Sigmoid colon (tissue), 7 donors: ENCODE results near the gene DCANP1. TPM values are rescaled to one million over a fixed set of nuclear protein-coding genes. Genes with fewer than 3 reads are reported as not detected.

Source experiments
- DNase-seq: peaks from one replicate; pipeline ENCODE4 v3.0.0-alpha.2; 2019
- H3K27ac ChIP-seq, 4 donors: fragments of 200-600 bp; sonication (generic); one replicate each; pipeline ENCODE4 v1.5.1; 2016 to 2019; ENCODE audit warnings: mild to moderate bottlenecking in 1 of 4
- H3K27me3 ChIP-seq, 3 donors: fragments of 200-600 bp; sonication (generic); one replicate each; pipeline ENCODE4 v1.5.1; 2019; ENCODE audit warnings: mild to moderate bottlenecking in 1 of 3
- H3K36me3 ChIP-seq, 4 donors: fragments of 200-600 bp; sonication (generic); one replicate each; pipeline ENCODE4 v1.5.1; 2016 to 2019
- H3K4me1 ChIP-seq, 4 donors: fragments of 200-600 bp; sonication (generic); one replicate each; pipeline ENCODE4 v1.5.1; 2017 to 2019
- H3K4me3 ChIP-seq, 4 donors: fragments of 200-600 bp; sonication (generic); one replicate each; pipeline ENCODE4 v1.5.1; 2017 to 2019; ENCODE audit warnings: mild to moderate bottlenecking in 2 of 4, moderate library complexity in 1 of 4
- H3K9me3 ChIP-seq, 4 donors: fragments of 200-600 bp in 3 of 4; sonication (generic) in 3 of 4; one replicate each; pipeline versions ENCODE4 v1.5.1 to v1.6.1; 2013 to 2019
- CTCF ChIP-seq, 4 experiments: fragments of 450-650 bp in 3 of 4; fragments of 200-600 bp in 1 of 4; IDR thresholded peaks; one replicate each; pipeline ENCODE4 v1.5.1; 2016 to 2019; ENCODE audit warnings: antibody characterized with exemption in 4 of 4, mild to moderate bottlenecking in 3 of 4, moderate library complexity in 2 of 4
- EP300 ChIP-seq, 4 donors: sonication (generic); formaldehyde crosslinking; IDR thresholded peaks; one replicate each; pipeline ENCODE4 v1.6.1; 2017; ENCODE audit warnings: antibody characterized with exemption in 4 of 4
- POLR2A ChIP-seq, 2 donors: fragments of 450-650 bp; IDR thresholded peaks; one replicate each; pipeline ENCODE4 v1.6.1; 2016; ENCODE audit warnings: antibody characterized with exemption in 2 of 2, mild to moderate bottlenecking in 2 of 2, moderate library complexity in 2 of 2
- POLR2AphosphoS5 ChIP-seq, 4 donors: sonication (generic); formaldehyde crosslinking; IDR thresholded peaks; one replicate each; pipeline ENCODE4 v1.6.1; 2017; ENCODE audit warnings: antibody characterized with exemption in 4 of 4
- WGBS, 2 donors: extraction: QIAGEN DNeasy Blood & Tissue Kit; methylation state at CpG; one replicate each; pipeline ENCODE4 v1.1.7; 2013; 5-methylcytosine and 5-hydroxymethylcytosine counted together
- intact Hi-C: fragments of 100-400 bp; cut with DNase I; formaldehyde crosslinking; loops from one replicate; pipeline ENCODE4 v1.15.1; 2023
- polyA plus RNA-seq, 3 donors: library from polyadenylated mRNA; stranded (reverse); fragments of 200-250 nt; gene quantifications; one replicate each; pipeline ENCODE4 v1.2.3, GENCODE V29; 2013
- total RNA-seq, 4 donors: library from RNA; depleted of rRNA; stranded (reverse); fragments of >200 nt; gene quantifications; one replicate each; pipeline ENCODE4 v1.1.0, GENCODE V29; 2016
- donor health status: healthy with polysubstance abuse.
- donor health status: Bipolar disorder and iron deficiency.
- donor health status: healthy.

The DCANP1 gene
- total and polyA plus RNA-seq, 7 donors: 0.13 to 0.46 TPM; not detected in 5

GRCh38 chr5:135423146-135423845, 23.9 kb downstream of the DCANP1 start:
- Histone ChIP-seq H3K36me3 (no peaks in the 10 kb centered on the region), H3K4me1 (no peaks in the 10 kb centered on the region), H3K4me3 (no peak overlapping the region), H3K9me3 (no peaks in the 10 kb centered on the region), H3K27ac (no peak overlapping the region), H3K27me3 (no peaks in the 10 kb centered on the region)
- DNase-seq: no peak
- 53 to 68% methylated on average over 7 of the region's 7 CpGs for WGBS, 2 donors
- no peak for TF ChIP-seq CTCF (IDR thresholded peaks at IDR 0.05)
- TF ChIP-seq POLR2A (IDR thresholded peaks at IDR 0.05): no peak
- TF ChIP-seq POLR2AphosphoS5 (IDR thresholded peaks at IDR 0.05): no peak
- TF ChIP-seq EP300 (IDR thresholded peaks at IDR 0.05): no peak
- intact Hi-C loops: no loop called here

GRCh38 chr5:135422419-135422818, 24.7 kb downstream of the DCANP1 start:
- intact Hi-C loops: no loop called here
- Histone ChIP-seq H3K36me3 (no peaks in the 10 kb centered on the region), H3K4me3 (no peak overlapping the region), H3K9me3 (no peaks in the 10 kb centered on the region), H3K27me3 (no peaks in the 10 kb centered on the region), H3K4me1 (no peaks in the 10 kb centered on the region), H3K27ac (no peak overlapping the region)
- TF ChIP-seq POLR2AphosphoS5 (IDR thresholded peaks at IDR 0.05) (no peak), POLR2A (IDR thresholded peaks at IDR 0.05) (no peak), EP300 (IDR thresholded peaks at IDR 0.05) (no peak), CTCF (IDR thresholded peaks at IDR 0.05) (no peak)
- no peak for DNase-seq

GRCh38 chr5:135417083-135417482, 30.1 kb downstream of the DCANP1 start:
- intact Hi-C loops: no loop called here
- Histone ChIP-seq H3K36me3 (no peaks in the 10 kb centered on the region), H3K27ac (no peak overlapping the region), H3K27me3 (no peaks in the 10 kb centered on the region), H3K4me1 (no peaks in the 10 kb centered on the region), H3K9me3 (no peaks in the 10 kb centered on the region), H3K4me3 (no peak overlapping the region)
- TF ChIP-seq POLR2AphosphoS5 (IDR thresholded peaks at IDR 0.05): no peak
- DNase-seq: no peak

- H3K27me3 ChIP-seq: no peaks in the 10 kb centered on the region
- no peaks in the 10 kb centered on the region for H3K36me3 ChIP-seq
- H3K27ac ChIP-seq: no peak overlapping the region
- WGBS, 2 donors: 87 to 93% methylated on average over 2 of the region's 2 CpGs
- peaks cover 0 to 3% (median under 1%) of the 10 kb centered on the region in 4 donors for H3K4me1 ChIP-seq
- no peaks in the 10 kb centered on the region for H3K9me3 ChIP-seq
- DNase-seq: no peak
- TF ChIP-seq POLR2A (IDR thresholded peaks at IDR 0.05) (no peak), EP300 (IDR thresholded peaks at IDR 0.05) (no peak), CTCF (IDR thresholded peaks at IDR 0.05) (no peak), POLR2AphosphoS5 (IDR thresholded peaks at IDR 0.05) (no peak)
- no peak overlapping the region for H3K4me3 ChIP-seq
- intact Hi-C loops: no loop called here
These were observed 42.1 kb downstream of the DCANP1 start for GRCh38 chr5:135405082-135405481.

GRCh38 chr5:135402031-135402430, 45.1 kb downstream of the DCANP1 start:
- Histone ChIP-seq H3K27me3 (no peaks in the 10 kb centered on the region), H3K36me3 (no peaks in the 10 kb centered on the region), H3K27ac (no peak overlapping the region), H3K9me3 (no peaks in the 10 kb centered on the region), H3K4me3 (no peak overlapping the region), H3K4me1 (peaks cover 0 to 24% (median 15%) of the 10 kb centered on the region in 4 donors)
- no peak for TF ChIP-seq CTCF (IDR thresholded peaks at IDR 0.05)
- TF ChIP-seq EP300 (IDR thresholded peaks at IDR 0.05): no peak
- TF ChIP-seq POLR2A (IDR thresholded peaks at IDR 0.05): no peak
- TF ChIP-seq POLR2AphosphoS5 (IDR thresholded peaks at IDR 0.05): no peak
- intact Hi-C loops: no loop called here
- DNase-seq: no peak
- WGBS, 2 donors: 90 to 93% methylated on average over 2 of the region's 2 CpGs
